HEK293 (cell line): Measurements from ENCODE around the gene PRDM5.

Experiments
- CTCF ChIA-PET: fragments of 350-600 bp; formaldehyde crosslinking; extraction: SDS; loops from one replicate; lab custom pipeline; 2021; ENCODE audit warnings: antibody characterized with exemption; lab: Yijun Ruan, JAX
- POLR2A ChIA-PET: fragments of 300-600 bp; formaldehyde crosslinking; extraction: SDS; loops from one replicate; lab custom pipeline; 2020; ENCODE audit warnings: antibody characterized with exemption, inconsistent platforms; lab: Yijun Ruan, JAX
- H3K27ac ChIP-seq: fragments of 200-500 bp; sonication (Bioruptor generic); 2 replicates; pipeline ENCODE4 v1.5.1; 2014; ENCODE audit warnings: low read depth, low read length, control low read depth, inconsistent platforms; ENCODE audit errors: extremely low read depth
- H3K36me3 ChIP-seq, 2 experiments: fragments of 200-500 bp in 1 of 2; sonication (Bioruptor generic) in 1 of 2; 1 replicate in 1 of 2; 2 replicates in 1 of 2; pipeline ENCODE4 v1.5.1; 2014 to 2017; ENCODE audit warnings: inconsistent platforms in 2 of 2, low read length in 2 of 2; ENCODE audit not compliant: control insufficient read depth in 2 of 2, insufficient read depth in 1 of 2
- H3K4me1 ChIP-seq: fragments of 200-500 bp; sonication (Bioruptor generic); 2 replicates; pipeline ENCODE4 v1.5.1; 2014; ENCODE audit warnings: mild to moderate bottlenecking, low read length, inconsistent platforms; ENCODE audit not compliant: control insufficient read depth, insufficient read depth
- H3K4me3 ChIP-seq: 2 replicates; pipeline ENCODE4 v1.5.1; 2011; ENCODE audit warnings: low read depth, mild to moderate bottlenecking, control low read depth, low read length, moderate library complexity
- H3K9me3 ChIP-seq: fragments of 200-500 bp; sonication (Bioruptor generic); 2 replicates; pipeline ENCODE4 v1.5.1; 2014; ENCODE audit warnings: low read depth, low read length, inconsistent platforms; ENCODE audit not compliant: control insufficient read depth, insufficient read depth
- BCL11A ChIP-seq: fragments of 450-650 bp; formaldehyde crosslinking; IDR thresholded peaks from 2 replicates; pipeline ENCODE4 v1.5.1; 2016; ENCODE audit warnings: low read depth, missing biosample characterization, missing genetic modification characterization
- BCL6B ChIP-seq: fragments of 450-650 bp; formaldehyde crosslinking; IDR thresholded peaks from 2 replicates; pipeline ENCODE4 v1.5.1; 2017; ENCODE audit warnings: missing biosample characterization, missing genetic modification characterization
- GLIS1 ChIP-seq: fragments of 450-650 bp; formaldehyde crosslinking; IDR thresholded peaks from 2 replicates; pipeline ENCODE4 v1.5.1; 2016; ENCODE audit warnings: missing biosample characterization, missing genetic modification characterization
- IKZF3 ChIP-seq: fragments of 450-650 bp; IDR thresholded peaks from 2 replicates; pipeline ENCODE4 v1.5.0; 2018; ENCODE audit warnings: missing biosample characterization, mild to moderate bottlenecking, missing genetic modification characterization, moderate library complexity
- KLF8 ChIP-seq: fragments of 450-650 bp; formaldehyde crosslinking; IDR thresholded peaks from 2 replicates; pipeline ENCODE4 v1.5.1; 2016; ENCODE audit warnings: missing biosample characterization, missing genetic modification characterization
- SCRT1 ChIP-seq: fragments of 450-650 bp; formaldehyde crosslinking; IDR thresholded peaks from 2 replicates; pipeline ENCODE4 v1.5.1; 2016; ENCODE audit warnings: missing biosample characterization, missing genetic modification characterization, borderline replicate concordance
- SCRT2 ChIP-seq: fragments of 450-650 bp; formaldehyde crosslinking; IDR thresholded peaks from 2 replicates; pipeline ENCODE4 v1.5.1; 2016; ENCODE audit warnings: missing biosample characterization, missing genetic modification characterization
- TSHZ1 ChIP-seq: fragments of 450-650 bp; formaldehyde crosslinking; IDR thresholded peaks from 2 replicates; pipeline ENCODE4 v1.5.1; 2016; ENCODE audit warnings: missing biosample characterization, missing genetic modification characterization, borderline replicate concordance
- ZBTB17 ChIP-seq: fragments of 450-650 bp; formaldehyde crosslinking; IDR thresholded peaks from 2 replicates; pipeline ENCODE4 v1.5.1; 2016; ENCODE audit warnings: missing biosample characterization, missing genetic modification characterization
- ZBTB6 ChIP-seq: fragments of 450-650 bp; formaldehyde crosslinking; IDR thresholded peaks from 2 replicates; pipeline ENCODE4 v1.5.1; 2017; ENCODE audit warnings: missing biosample characterization, missing genetic modification characterization
- ZBTB8A ChIP-seq: fragments of 450-650 bp; formaldehyde crosslinking; IDR thresholded peaks from 2 replicates; pipeline ENCODE4 v1.5.1; 2016; ENCODE audit warnings: missing biosample characterization, missing genetic modification characterization
- ZNF132 ChIP-seq: fragments of 450-650 bp; formaldehyde crosslinking; IDR thresholded peaks from 2 replicates; pipeline ENCODE4 v1.5.1; 2017; ENCODE audit warnings: missing biosample characterization, missing genetic modification characterization, borderline replicate concordance
- ZNF274 ChIP-seq, 2 experiments: fragments of 200-500 bp in 1 of 2; fragments of 450-650 bp in 1 of 2; sonication (Bioruptor generic) in 1 of 2; formaldehyde crosslinking in 1 of 2; IDR thresholded peaks; 2 replicates each; pipeline versions ENCODE4 v1.5.1 to v1.6.1; 2014 to 2016; ENCODE audit warnings: borderline replicate concordance in 1 of 2, inconsistent platforms in 1 of 2, low read length in 1 of 2, missing biosample characterization in 1 of 2, missing genetic modification characterization in 1 of 2
- ZNF530 ChIP-seq: fragments of 450-650 bp; formaldehyde crosslinking; IDR thresholded peaks from 2 replicates; pipeline ENCODE4 v1.5.1; 2016; ENCODE audit warnings: low read depth, missing biosample characterization, missing genetic modification characterization
- ZNF544 ChIP-seq: fragments of 450-650 bp; formaldehyde crosslinking; IDR thresholded peaks from 2 replicates; pipeline ENCODE4 v1.5.0; 2017; ENCODE audit warnings: missing biosample characterization, missing genetic modification characterization
- ZNF561 ChIP-seq: fragments of 450-650 bp; IDR thresholded peaks from 2 replicates; pipeline ENCODE4 v1.5.1; 2018; ENCODE audit warnings: missing biosample characterization, missing genetic modification characterization, borderline replicate concordance
- TF ChIP-seq, protein P1 (sequence below): sonication (generic); formaldehyde crosslinking; IDR thresholded peaks from 2 replicates; pipeline ENCODE4 v1.8.1; 2022; ENCODE audit warnings: mild to moderate bottlenecking, moderate library complexity, missing genetic modification reagents
- TF ChIP-seq, protein P2 (sequence below): fragments of 450-650 bp; formaldehyde crosslinking; conservative IDR thresholded peaks from 2 replicates; pipeline ENCODE4 v1.5.1; 2016; ENCODE audit warnings: low read depth, missing biosample characterization, missing genetic modification characterization
- TF ChIP-seq, protein P3 (sequence below): fragments of 450-650 bp; formaldehyde crosslinking; IDR thresholded peaks from 2 replicates; pipeline ENCODE4 v1.5.1; 2016; ENCODE audit warnings: missing biosample characterization, missing genetic modification characterization

Gene PRDM5

DNA sequence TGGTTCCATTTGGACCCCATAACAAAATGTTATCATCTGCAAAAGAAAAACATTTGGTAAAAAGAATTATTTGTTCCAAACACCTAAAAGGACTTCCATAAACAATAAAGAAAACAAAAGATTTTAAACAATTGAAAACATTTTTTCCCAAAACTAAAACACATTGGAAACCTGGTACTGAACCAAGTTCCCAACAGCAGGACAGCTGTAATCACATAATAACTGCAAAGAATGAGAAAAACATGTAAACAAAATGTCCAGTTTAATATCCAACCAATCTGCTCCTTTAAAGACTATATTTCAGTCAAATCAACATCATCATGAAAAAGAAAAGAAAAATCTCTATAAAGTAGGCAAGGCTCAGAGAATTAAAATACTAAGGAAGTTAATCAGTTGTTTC lies 36.3 kb downstream of the PRDM5 start:
- no peak for TF ChIP-seq ZNF274 (IDR thresholded peaks at IDR 0.05; ENCODE audit: low read length)
- TF ChIP-seq ZNF274 (tag by site-specific recombination; IDR thresholded peaks at IDR 0.05; ENCODE audit: borderline replicate concordance), result no peak
- TF ChIP-seq ZBTB8A (tag by site-specific recombination), result no peak
- no peak for TF ChIP-seq SCRT2
- Histone ChIP-seq H3K4me1 (no peaks in the 10 kb centered on the region), H3K9me3 (no peaks in the 10 kb centered on the region), H3K4me3 (no peak overlapping the region), H3K27ac (no peak overlapping the region), H3K36me3 (no peaks in the 10 kb centered on the region)
- POLR2A ChIA-PET, result no interaction called here
- CTCF ChIA-PET, result no interaction called here

- ChIA-PET CTCF (no interaction called here), POLR2A (no interaction called here)
- Histone ChIP-seq H3K27ac (no peak overlapping the region), H3K4me1 (no peaks in the 10 kb centered on the region), H3K4me3 (no peak overlapping the region), H3K36me3 (no peaks in the 10 kb centered on the region), H3K9me3 (no peaks in the 10 kb centered on the region)
- TF ChIP-seq IKZF3 (no peak), GLIS1 (no peak), TSHZ1 (tag by site-specific recombination) (no peak), BCL11A (tag by site-specific recombination) (no peak), ZNF132 (no peak), ZNF544 (tag by site-specific recombination) (no peak), ZNF530 (tag by site-specific recombination) (no peak), ZNF561 (tag by site-specific recombination) (no peak), SCRT1 (tag by site-specific recombination) (no peak), BCL6B (tag by site-specific recombination) (no peak), KLF8 (tag by site-specific recombination) (no peak), ZBTB6 (tag by site-specific recombination) (no peak), ZBTB17 (no peak)
- TF ChIP-seq, protein P1, sequence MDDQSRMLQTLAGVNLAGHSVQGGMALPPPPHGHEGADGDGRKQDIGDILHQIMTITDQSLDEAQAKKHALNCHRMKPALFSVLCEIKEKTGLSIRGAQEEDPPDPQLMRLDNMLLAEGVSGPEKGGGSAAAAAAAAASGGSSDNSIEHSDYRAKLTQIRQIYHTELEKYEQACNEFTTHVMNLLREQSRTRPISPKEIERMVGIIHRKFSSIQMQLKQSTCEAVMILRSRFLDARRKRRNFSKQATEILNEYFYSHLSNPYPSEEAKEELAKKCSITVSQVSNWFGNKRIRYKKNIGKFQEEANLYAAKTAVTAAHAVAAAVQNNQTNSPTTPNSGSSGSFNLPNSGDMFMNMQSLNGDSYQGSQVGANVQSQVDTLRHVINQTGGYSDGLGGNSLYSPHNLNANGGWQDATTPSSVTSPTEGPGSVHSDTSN (CRISPR knock-in tag), result no peak
- TF ChIP-seq, protein P2, sequence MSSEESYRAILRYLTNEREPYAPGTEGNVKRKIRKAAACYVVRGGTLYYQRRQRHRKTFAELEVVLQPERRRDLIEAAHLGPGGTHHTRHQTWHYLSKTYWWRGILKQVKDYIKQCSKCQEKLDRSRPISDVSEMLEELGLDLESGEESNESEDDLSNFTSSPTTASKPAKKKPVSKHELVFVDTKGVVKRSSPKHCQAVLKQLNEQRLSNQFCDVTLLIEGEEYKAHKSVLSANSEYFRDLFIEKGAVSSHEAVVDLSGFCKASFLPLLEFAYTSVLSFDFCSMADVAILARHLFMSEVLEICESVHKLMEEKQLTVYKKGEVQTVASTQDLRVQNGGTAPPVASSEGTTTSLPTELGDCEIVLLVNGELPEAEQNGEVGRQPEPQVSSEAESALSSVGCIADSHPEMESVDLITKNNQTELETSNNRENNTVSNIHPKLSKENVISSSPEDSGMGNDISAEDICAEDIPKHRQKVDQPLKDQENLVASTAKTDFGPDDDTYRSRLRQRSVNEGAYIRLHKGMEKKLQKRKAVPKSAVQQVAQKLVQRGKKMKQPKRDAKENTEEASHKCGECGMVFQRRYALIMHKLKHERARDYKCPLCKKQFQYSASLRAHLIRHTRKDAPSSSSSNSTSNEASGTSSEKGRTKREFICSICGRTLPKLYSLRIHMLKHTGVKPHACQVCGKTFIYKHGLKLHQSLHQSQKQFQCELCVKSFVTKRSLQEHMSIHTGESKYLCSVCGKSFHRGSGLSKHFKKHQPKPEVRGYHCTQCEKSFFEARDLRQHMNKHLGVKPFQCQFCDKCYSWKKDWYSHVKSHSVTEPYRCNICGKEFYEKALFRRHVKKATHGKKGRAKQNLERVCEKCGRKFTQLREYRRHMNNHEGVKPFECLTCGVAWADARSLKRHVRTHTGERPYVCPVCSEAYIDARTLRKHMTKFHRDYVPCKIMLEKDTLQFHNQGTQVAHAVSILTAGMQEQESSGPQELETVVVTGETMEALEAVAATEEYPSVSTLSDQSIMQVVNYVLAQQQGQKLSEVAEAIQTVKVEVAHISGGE, result no peak
- TF ChIP-seq, protein P3, sequence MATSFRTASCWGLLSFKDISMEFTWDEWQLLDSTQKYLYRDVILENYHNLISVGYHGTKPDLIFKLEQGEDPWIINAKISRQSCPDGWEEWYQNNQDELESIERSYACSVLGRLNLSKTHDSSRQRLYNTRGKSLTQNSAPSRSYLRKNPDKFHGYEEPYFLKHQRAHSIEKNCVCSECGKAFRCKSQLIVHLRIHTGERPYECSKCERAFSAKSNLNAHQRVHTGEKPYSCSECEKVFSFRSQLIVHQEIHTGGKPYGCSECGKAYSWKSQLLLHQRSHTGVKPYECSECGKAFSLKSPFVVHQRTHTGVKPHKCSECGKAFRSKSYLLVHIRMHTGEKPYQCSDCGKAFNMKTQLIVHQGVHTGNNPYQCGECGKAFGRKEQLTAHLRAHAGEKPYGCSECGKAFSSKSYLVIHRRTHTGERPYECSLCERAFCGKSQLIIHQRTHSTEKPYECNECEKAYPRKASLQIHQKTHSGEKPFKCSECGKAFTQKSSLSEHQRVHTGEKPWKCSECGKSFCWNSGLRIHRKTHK (tag by site-specific recombination), result no peak
These were observed 40.7 kb downstream of the PRDM5 start for GRCh38 chr4:120881846-120882245.
